GM04503 (cell line): Measurements from ENCODE around the gene PRCC.
A peak's percentile ranks its signal among the peaks of the same experiment; 100 is the strongest.
"Not testable (repeated sequence)": the region's sequence is repeated elsewhere in the genome, so short reads cannot be mapped to it uniquely, and the experiment has no call there.

Experiments
- DNase-seq: peaks from one replicate; pipeline ENCODE4 v3.0.0-alpha.2; 2012; ENCODE audit warnings: low read depth

PRCC gene

DNA sequence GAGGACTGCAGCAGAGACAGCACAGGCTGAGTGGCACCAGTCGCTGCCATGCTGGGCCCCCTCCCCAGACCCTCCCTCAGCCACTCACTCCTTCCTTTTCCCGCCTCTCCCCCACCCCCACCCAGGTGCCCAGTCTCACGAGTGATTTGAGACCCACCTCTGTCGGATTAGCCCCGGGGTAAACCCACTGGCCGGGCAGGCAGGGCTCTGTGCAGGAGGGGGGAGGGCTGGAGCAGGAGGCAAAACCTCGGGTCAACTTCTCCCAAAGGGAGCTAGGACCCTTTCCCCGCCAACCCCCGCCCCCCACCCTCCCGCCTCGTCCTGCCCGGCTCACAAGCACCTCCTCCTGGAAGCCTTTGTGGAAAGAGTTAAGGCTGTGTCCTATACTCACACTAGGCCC is 23.0 kb upstream of the PRCC start:
- no peak for DNase-seq

DNA sequence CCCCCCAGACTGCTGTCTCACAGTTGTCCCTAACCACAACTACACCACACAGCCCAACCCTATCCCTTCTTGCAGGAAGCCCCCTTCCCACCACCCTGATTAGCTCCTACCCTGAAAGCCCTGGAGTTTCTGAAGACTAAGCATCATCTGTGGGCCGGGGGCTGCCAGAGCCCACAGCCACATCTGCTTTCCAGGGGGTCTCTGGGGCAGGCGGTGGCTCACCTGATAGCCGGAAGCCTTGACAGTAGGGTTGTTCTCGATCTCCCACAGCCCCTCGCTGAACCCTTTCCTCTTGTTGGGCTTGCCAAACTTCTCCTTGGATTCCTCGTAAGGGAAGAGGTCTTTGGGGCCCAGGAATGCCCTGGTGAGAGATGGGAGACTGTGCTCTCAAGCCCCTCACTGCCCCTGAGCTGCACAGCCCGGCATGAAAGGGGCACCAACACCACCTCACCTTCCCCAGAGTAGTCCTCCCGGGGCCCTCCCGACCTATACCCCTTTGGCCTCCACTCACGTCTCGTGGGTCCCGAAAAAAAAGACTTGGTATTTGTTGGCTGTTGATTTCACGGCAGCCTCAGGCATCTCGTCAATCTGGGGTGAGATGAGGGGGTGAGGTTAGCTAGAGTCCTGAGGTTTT is 22.4 kb upstream of the PRCC start:
- DNase-seq = no peak

DNA sequence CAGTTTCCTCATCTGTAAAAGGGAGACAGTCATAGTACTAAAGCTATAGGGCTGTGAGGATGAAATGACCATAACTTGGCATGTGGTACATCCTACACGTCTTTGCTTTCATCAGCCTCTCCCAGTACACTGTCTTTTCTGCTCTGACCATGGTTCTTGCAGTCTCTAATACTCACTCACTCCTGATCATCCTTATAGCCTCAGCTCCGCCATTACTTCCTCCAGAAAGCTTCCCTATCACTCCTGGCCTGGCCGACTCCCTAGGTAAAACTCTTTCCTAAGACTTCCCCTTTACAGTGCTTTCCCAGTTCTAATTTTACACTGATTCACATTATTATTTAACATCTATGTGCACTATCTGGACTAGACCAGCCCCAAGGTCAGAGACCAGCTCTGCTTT is 21.5 kb upstream of the PRCC start:
- no peak for DNase-seq

DNA sequence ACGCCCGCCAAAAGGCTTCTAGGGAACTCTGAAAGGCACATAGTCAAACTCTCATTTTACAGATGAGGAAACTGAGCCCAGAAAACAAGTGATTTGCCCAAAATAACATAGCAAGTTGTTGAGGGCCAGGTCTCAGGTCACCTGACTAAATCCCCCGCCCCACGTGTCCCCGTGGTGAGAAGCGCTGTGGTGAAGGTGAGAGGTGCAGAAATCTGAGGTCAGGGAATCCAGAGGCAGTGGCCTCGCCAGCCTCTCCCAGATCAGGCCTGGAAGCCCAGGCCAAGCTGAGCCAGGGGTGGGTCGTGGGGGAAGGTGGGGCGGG is 21.0 kb upstream of the PRCC start:
- DNase-seq = no peak

DNA sequence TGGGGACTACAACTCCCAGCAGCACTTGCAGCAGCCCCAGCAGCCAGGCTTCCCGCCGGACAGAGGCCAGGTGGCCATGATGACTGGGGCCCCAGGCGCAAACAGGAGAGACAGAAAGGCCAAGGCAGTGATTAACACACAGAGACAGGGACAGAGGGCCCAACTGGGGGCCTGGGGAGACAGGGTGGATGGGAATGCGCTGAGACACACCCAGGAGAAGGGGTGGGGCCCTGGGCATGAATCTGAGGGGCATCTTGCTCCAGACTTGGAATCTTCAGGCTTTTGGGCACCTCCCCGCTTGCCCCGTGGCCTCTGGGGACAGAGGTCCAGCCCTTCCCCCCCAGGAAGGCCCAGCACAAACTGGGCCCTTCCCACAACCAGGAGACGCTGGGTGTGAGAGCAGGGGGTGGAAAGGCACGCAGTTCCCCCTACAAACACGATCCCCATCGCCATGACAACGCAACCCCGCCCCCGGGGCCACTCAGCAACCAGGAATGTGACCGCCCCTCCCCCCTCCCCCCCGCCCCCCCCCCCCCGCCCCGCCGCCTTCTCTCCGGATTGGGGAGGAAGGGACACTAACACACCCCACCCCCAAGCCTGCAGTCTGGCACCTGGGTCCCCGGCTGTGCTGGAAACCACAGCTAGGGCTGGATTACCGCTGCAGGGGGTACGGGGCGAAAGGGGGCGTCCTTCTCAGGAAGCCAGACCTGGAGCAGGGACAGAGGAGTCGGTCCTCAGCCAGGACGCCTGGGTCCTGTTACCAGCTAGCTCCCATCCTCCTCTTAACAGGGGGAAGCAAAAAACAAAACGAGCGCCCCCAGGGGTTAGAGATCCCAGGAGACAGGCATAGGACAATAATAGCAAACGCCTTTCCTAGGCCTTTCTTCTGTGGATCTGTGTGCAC is 20.4 kb upstream of the PRCC start:
- peak; percentile 87 for DNase-seq

DNA sequence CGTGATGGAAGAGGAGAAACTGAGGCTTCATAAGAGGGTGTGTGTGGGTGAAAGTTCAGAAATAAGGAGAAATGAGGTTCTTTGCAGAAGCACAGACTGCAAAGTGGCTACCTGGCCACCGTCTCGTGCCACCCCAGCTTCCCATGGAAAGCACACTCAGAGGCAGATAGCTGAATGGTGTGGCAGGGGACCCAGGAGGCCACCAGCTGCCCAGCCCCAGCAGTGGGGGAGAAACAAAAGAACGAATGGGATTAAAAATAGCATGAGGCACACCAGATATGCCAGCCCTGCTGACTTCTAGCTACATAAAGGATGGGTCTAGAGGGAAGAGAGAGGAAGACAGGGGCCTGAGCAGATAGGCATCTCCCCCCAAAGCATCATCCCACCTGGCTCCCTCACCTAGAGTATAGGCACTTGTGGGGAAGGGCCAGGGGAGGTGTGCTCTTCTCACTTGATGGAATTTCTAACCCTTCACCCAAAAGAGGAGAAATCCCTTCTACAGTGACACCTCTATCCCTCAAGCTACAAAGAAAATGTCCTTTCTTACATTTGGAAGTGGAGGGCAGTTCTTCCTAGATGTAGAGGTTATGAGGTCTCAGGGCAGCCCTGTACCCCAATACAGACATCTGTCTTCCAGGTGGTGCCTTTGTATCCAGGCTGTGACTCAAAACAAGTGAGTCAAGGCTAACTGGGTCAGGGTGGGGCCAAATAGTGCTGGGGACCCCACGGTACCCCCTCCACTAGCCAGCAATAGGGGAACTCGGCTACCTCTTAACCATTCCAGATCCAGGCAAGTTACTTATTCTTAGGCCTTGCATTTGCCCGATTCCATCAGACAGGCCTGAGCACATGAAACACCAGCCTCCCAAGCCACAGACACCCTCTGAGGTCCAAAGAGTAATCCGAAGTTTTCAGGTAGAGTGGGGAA is 19.3 kb upstream of the PRCC start:
- no peak for DNase-seq

DNA sequence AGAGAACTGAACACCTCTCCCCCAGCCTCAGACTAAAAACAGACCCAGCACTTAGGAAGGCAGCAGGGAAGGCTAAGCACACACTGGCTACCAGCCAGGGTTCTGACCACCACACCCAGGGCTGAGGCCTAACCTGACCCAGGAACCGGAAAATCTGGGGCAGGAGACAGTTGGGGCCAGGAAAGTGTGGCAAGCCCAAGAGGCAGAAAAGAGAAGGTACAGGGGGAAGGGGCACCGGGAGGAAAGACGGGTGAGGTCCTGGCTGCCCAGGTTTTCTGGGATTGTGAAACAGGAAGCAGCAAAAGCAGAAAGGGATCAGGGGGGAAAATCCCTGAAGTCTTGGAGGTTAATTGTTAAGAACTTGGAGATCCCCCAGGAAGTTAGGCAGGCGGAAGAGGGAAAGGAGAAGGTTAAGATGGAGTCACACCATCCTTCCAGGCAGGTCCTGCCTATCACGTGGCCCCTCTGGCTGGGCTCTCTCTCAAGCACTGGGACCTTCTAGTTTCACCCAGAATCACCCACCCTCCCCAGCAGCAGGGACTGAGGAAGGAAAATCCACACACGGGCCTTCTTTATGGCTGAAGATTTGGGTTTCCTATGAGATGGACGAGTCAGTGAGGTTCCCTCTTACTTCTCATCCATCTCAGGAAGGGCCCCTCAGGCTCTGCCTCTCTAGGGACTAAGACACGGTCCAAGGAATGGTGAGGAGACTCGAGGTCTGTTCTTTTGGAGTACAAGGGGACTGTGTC is 18.5 kb upstream of the PRCC start:
- no peak for DNase-seq

GRCh38 chr1:156749419-156750118 is 17.8 kb upstream of the PRCC start:
- DNase-seq = no peak

DNA sequence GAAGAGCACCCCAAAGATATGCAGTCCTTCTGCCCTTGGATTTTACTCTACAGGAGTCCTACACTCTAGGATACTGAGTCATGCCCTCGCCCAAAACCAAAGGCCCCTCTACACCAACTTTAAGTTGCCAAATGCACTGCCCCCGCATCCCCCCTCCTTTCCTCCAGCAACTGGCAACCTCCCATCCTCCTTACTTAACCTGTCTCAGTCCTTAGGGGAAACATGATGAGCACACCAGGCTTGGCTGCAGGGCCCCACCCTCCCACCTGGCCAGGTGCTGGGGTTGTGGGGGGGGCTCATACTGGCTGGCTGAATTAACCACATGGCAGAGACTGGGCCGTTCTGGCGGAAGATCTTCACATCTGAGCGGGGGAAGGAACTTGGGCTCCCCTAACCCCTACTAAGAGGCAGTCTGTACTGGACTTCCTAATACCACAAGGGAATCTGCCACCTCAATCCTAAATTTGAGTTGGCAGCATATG is 17.1 kb upstream of the PRCC start:
- no peak for DNase-seq

DNA sequence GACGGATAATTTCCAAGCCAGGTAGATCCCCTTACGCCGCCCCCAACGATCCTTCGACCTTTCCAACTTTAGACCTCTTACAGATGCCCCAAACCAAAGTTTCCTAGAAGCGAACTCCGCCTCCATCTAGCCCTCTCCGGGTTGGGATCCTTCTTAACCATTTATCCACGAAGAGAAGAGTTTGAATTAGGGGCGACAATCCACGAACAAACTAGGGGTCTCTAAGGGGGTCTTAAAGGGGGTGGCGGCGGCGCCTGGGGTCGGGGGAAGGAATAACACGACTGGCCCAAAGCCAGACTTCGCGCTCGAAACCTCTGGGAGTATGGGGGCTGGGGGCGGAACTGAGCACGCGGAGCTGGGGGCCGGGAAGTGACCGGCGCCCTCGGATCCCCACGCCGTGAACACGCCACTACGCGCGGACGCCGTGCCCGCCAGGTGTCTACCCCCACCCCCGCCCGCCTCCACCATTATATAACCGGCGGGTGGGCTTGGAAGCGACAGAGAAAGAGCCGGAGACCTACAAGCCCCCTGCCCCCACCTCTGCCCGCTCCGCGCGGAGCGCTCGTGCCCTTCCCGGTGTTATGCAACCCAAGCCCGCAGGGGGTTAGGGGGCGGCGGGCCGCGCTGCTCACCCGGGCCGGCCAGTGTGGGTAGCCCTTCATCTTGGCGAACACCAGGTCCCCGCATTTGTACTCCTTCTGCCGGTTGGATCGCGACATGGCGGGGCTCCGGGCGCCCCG is 16.5 kb upstream of the PRCC start:
- no peak for DNase-seq

DNA sequence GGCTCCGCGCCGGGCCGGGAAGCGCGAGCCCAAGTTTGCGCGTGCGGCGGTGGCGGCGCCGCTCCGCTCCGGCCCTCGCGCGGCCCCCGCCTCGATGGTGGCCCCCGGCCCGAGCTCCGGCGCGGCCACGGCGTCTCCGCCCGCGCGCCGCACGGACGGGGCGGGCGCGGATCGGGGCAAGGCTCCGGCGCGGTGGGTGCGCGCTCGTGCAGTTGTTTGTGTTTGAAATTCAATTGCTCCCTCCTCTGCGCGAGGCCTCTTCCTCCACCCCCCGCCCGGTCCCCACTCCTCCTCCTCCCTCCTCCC is 15.9 kb upstream of the PRCC start, which contains the start of gene HDGF:
Gene HDGF (minus strand): TSS at position 225 of the 306 bp plus-strand sequence. CDS start 246 bp downstream, outside the sequence.
- DNase-seq = no peak

- DNase-seq = peak; percentile 69
Observed at GRCh38 chr1:156751757-156752481, 15.4 kb upstream of the PRCC start.

- no peak for DNase-seq
Observed at GRCh38 chr1:156752843-156753482, 14.4 kb upstream of the PRCC start.

- no peak for DNase-seq
Observed at GRCh38 chr1:156754219-156754618, 13.1 kb upstream of the PRCC start.

GRCh38 chr1:156755527-156755950 is 11.8 kb upstream of the PRCC start:
- no peak for DNase-seq

DNA sequence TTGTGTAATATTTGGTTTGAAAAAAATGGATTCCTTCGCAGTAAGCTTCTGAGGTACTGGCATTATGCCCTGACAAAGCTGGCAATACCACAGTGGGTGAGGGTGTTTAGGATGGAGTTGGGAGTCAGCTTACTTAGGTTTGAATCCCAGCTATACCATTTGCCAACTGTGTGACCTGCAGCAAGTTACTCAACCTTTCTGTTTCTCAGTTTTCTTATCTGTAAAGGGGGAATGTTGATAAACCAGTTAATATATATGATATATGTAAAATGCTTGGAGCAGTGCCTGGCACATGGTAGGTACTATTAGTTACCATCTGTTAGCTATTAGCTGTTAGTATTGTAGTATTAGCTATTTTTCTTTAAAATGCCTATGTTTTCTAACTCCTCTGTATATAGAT is 11.0 kb upstream of the PRCC start:
- no peak for DNase-seq

DNA sequence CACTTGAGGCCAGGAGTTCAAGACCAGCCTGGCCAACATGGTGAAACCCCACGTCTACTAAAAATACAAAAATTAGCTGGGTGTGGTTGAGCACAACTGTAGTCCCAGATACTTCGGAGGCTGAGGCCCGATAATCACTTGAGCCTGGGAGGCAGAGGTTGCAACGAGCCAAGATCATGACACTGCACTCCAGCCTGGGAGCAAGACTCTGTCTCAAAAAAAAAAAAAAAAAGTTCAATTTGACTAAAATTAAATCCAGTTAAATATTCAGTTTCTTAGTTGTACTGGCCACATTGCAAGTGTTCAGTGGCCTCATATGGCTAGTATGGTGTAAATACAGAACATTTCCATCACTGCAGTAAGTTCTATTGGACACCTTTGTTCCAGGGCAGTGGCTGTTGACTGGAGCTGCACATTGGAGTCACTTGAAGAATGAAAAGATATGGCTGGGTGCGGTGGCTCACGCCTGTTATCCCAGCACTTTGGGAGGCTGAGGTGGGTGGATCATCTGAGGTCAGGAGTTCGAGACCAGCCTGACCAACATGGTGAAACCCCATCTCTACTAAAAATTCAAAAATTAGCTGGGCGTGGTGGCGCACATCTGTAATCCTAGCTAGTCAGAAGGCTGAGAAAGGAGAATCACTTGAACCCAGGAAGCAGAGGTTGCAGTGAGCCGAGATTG is 9.6 kb upstream of the PRCC start:
- not testable (repeated sequence) for DNase-seq

GRCh38 chr1:156760092-156760795 is 7.1 kb upstream of the PRCC start:
- no peak for DNase-seq
